HG03039 (cell line): ENCODE results near the gene DTX3.
"Not testable (repeated sequence)": the region's sequence is repeated elsewhere in the genome, so short reads cannot be mapped to it uniquely, and the experiment has no call there.

Experiments
- ATAC-seq: cut with Tn5 transposase; IDR thresholded peaks from one replicate; pipeline ENCODE4 v1.9.1; 2021; ENCODE audit warnings: mild to moderate bottlenecking, moderate library complexity; ENCODE audit not compliant: unreplicated experiment

Gene DTX3

DNA sequence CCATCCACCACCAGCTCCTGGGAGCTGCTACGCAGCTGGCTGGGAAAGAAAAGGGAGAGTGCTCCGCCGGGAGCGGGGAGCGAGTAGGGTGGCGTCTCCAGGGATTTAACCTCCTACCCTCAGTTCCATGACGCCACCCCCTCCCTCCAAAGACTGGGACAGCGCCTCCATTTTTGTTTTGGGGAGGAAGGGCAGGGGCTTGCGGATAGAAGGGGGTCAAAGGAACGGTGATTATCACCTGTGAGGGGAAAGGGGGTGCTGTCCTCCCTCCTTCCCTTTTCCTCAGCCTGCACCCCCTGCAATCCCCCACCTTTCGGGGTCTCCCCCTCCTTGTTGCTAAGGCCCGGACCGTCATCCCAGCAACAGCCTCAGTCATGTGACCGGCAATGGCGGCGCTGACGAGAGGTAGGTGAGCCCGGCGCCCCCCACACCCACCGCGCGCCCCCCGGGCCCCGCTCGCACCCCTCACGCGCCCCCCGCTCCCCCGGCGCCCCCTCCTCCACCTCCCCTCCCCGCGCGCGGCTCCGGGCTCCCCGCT lies at the start of gene DTX3:
Gene DTX3, plus strand, starts transcription at position 371 of the 538 bp plus-strand sequence. CDS start 1,694 bp downstream, outside the sequence.
- ATAC-seq: no peak

- no peak for ATAC-seq
Measured at GRCh38 chr12:57554897-57555296, 49.7 kb upstream of the DTX3 start.

DNA sequence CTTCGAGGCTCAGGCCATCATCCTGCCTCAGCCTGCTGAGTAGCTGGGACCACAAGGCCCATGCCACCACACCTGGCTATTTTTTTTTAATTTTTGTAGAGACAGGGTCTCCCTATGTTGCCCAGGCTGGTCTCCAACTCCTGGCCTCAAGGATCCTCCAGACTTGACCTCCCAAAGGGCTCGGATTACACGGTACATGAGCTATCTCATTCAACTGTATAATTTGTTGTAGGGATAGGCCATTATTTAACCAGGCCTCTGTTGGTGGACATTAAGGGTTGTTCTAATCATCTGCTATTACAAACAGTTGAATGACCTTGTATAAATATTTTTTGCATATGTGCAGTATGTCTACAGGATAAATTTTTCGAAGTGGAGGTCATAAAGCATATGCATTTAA lies 45.8 kb upstream of the DTX3 start:
- ATAC-seq: no peak

DNA sequence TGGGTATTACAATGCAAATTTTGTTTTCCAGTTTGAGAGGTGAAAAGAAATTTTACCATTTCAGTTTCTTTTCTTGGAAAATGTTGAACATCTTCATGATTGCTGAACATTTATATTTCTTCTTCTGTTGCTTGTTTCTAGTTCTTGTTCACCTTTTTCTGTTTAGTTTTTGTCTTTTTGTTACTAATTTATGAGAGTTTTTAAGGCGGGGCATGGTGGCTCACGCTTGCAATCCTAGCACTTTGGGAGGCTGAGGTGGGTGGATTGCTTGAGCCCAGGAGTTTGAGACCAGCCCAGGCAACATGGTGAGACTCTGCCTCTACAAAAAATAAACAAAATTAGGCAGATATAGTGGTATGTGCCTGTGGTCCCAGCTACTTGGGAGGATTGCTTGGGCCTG lies 44.1 kb upstream of the DTX3 start:
- no peak for ATAC-seq

GRCh38 chr12:57561117-57561516 lies 43.5 kb upstream of the DTX3 start:
- ATAC-seq: not testable (repeated sequence)

DNA sequence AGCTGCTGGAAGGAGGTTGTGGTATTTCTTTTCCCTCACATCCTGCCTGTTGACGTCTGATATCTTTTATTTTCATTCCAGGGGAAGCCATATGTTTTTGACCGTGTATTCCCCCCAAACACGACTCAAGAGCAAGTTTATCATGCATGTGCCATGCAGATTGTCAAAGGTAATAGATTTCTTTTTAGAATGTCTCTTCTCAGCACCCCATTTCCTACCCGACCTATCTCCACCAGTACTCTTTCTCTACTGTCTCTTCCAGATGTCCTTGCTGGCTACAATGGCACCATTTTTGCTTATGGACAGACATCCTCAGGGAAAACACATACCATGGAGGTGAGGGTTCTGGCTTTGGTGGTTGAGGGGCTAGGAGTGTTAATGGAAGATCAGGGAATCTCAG lies 41.3 kb upstream of the DTX3 start:
- no peak for ATAC-seq

- ATAC-seq: no peak
Measured at GRCh38 chr12:57564178-57564740, 40.4 kb upstream of the DTX3 start.

DNA sequence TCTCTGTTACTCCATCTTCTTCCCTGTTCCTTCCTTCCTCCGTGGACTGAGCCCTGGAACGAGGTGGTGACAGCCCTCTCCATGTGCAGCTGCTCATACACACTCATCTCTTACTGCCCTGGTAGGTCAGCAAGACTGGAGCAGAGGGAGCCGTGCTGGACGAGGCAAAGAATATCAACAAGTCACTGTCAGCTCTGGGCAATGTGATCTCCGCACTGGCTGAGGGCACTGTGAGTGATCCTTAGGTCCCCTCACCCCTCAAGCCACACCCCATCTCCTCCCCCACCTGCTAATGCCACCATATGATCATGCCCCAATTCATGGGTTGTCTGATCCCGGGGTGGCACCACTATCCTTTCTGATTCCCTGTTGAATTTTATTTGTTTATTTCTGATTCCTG lies 35.8 kb upstream of the DTX3 start:
- no peak for ATAC-seq

GRCh38 chr12:57569858-57570257 lies 34.8 kb upstream of the DTX3 start:
- ATAC-seq: no peak

DNA sequence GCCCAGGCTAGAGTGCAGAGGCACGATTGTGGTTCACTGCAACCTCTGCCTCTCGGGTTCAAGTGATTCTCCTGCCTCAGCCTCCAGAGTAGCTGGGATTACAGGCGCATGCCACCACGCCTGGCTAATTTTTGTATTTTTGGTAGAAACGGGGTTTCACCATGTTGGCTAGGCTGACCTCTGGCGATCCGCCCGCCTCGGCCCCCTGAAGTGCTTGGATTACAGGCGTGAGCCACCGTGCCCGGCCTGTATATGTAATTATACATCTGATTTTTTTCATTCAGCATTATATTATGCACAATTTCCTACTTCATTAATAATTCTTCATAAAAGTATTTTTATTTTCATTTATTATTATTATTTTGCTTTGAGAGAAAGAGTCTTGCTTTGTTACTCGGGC lies 34.2 kb upstream of the DTX3 start:
- not testable (repeated sequence) for ATAC-seq

- no peak for ATAC-seq
Measured at GRCh38 chr12:57571926-57572762, 32.5 kb upstream of the DTX3 start.

GRCh38 chr12:57574795-57575194 lies 29.8 kb upstream of the DTX3 start:
- no peak for ATAC-seq

GRCh38 chr12:57575771-57576612 lies 28.6 kb upstream of the DTX3 start:
- ATAC-seq: no peak

DNA sequence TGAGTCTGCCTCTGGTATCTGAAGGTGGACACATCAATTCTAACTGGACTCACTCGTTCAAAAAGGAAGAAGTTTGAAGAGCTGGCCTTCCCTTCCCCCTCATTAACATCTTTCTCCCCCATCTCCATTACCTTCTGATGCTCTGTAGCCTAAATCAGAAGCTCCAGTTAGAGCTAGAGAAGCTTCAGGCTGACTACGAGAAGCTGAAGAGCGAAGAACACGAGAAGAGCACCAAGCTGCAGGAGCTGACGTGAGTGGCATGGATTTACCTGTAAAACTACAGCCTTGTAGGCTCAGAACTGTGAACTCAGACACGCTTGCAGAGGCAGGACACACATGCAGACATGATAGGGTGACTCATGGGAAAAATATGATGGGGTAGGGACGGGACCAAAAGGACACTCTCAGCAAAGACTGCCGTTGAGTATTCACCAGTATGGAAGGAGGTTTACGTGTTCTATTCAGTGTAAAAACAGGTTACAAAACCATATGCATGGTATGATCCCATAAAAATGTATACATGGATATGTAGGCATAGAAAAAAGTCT lies 27.9 kb upstream of the DTX3 start:
- no peak for ATAC-seq

DNA sequence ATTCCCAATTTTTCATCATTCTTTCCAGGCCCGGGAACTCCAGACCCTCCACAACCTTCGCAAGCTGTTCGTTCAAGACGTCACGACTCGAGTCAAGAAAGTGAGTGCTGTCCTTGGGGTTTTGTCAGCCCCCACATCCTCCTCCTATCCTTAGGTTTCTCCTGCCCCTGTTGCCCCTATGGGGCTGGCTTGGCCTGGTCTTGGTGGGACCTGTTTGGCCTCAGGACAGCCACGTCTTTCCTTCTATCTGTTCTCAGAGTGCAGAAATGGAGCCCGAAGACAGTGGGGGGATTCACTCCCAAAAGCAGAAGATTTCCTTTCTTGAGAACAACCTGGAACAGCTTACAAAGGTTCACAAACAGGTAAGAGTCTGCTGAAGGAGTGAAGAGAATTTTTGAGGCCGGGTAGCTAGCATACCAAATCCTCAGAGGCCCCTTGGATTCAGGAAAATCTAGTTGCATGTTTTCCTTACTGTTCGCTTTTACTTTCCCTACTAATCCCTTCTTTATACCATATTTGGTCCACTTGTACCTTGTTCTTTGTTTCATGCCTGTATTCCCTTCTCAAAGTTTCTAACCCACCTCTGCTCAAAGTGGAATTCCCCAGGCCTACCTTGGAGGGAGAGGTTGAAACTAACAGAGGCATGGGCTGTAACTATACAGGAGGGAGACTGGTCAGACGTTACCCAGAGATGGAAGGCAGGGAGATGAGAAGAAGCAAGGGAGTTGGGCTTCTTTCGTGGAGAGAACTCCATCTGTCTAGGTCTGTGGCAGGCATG lies 26.5 kb upstream of the DTX3 start:
- no peak for ATAC-seq

- no peak for ATAC-seq
Measured at GRCh38 chr12:57579011-57579410, 25.6 kb upstream of the DTX3 start.

DNA sequence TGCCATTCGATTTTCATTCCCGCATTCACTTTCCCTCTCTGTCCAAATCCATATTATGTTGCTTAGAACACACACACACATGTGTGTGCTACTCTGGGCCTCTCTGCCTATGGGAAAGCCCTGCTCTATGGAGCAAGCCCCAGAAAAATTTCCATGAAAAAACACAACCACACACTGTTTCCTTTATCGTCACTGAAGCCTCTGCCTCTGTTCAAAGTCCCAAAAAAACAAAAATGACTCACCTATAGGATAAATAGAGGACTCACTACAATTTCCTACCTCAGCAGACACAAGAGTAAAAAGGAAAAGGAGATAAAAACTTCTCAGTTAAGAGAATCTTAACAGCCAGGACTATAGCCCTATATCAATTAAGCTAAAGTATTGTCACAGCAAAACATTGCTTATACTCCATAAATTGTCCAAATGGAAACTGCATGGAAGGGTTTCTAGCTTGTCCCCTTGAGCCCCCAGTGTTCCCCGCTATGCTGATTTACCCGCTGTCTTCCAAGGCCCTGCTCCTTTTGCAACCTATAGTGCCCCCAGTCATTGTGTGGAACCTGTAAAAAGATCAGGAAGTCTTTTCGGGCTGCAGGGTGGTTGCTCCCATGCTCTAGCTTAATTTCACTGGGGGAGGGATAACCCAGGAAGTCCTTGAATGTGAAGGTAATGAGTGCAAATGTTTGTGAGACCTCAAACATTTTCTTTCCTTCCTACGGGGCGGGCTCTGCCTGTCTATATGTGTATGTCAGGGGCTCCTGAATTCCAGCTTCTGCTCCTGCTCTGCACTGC lies 24.8 kb upstream of the DTX3 start:
- ATAC-seq: no peak

DNA sequence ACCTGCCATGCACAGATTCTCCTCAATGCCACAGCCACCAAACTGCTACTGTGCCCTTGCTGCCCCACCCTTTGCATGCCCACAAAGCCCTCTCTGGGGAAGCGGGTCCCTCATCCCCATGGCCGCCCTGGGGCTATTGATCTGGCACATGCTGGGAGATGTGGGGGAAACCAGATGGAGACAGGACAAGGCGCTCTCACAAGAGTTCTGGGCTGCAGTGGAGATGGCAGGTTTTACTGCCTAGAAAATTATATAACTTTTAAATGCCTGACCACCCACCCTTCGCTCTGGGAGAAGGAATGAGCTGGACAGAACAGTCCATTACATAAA lies 24.2 kb upstream of the DTX3 start:
- ATAC-seq: no peak

GRCh38 chr12:57581802-57582201 lies 22.8 kb upstream of the DTX3 start:
- no peak for ATAC-seq

GRCh38 chr12:57582440-57582839 lies 22.2 kb upstream of the DTX3 start:
- ATAC-seq: no peak
